HepG2 (cell line): Measurements from ENCODE around the gene ATP8B1. TPM values are rescaled to one million over a fixed set of nuclear protein-coding genes. Genes with fewer than 3 reads are reported as not detected.

ENCODE experiments used
- ATAC-seq: fragments of 200-7000 bp; cut with Tn5 transposase; 3 replicates; pipeline ENCODE4 v1.9.1; 2020; ENCODE audit warnings: mild to moderate bottlenecking, moderate library complexity
- BruUV-seq: library from RNA; stranded (reverse); fragments of 400-500 nt; replicated peaks from 2 replicates; lab custom pipeline; 2021; lab: Mats Ljungman, UMichigan
- CTCF ChIA-PET: fragments of 300-600 bp; formaldehyde crosslinking; extraction: SDS; loops from one replicate; lab custom pipeline; 2021; ENCODE audit warnings: low total read pairs, inconsistent platforms, low intra/inter-chr PET ratio; lab: Yijun Ruan, JAX
- POLR2A ChIA-PET: fragments of 350-600 bp; sonication (Branson Sonifier 250); formaldehyde crosslinking; loops from one replicate; lab custom pipeline; 2020; ENCODE audit warnings: antibody characterized with exemption, inconsistent platforms; lab: Yijun Ruan, JAX
- DNase-seq: peaks from one replicate; pipeline ENCODE4 v3.0.0-alpha.2; 2015; ENCODE audit warnings: low spot score
- FAIRE-seq: peaks from 3 replicates; lab custom pipeline; 2011; peaks lifted over from hg19 to GRCh38; lab: Jason Lieb, UNC
- H2AFZ ChIP-seq: one replicate; pipeline ENCODE4 v1.6.1; 2011; ENCODE audit warnings: low read length, inconsistent platforms
- H3K27ac ChIP-seq: fragments of 300-600 bp; 3 replicates; pipeline ENCODE4 v1.8.0; 2011; ENCODE audit warnings: mixed run types, mild to moderate bottlenecking, mixed read lengths, low read length, inconsistent platforms; ENCODE audit not compliant: insufficient read depth; ENCODE audit errors: extremely low read length
- H3K27me3 ChIP-seq, 2 experiments: fragments of 200-600 bp in 1 of 2; 2 replicates in 1 of 2; 3 replicates in 1 of 2; pipeline versions ENCODE4 v1.6.0 to v1.8.0; 2011; ENCODE audit warnings: low read length in 2 of 2, mild to moderate bottlenecking in 2 of 2, moderate library complexity in 2 of 2, inconsistent platforms in 1 of 2; ENCODE audit not compliant: insufficient read depth in 2 of 2, control insufficient read depth in 1 of 2
- H3K36me3 ChIP-seq, 2 experiments: fragments of 200-600 bp in 1 of 2; replicated peaks in 1 of 2; 2 replicates in 1 of 2; 3 replicates in 1 of 2; pipeline versions ENCODE4 v1.5.1 to v1.8.0; 2011; ENCODE audit warnings: low read length in 2 of 2, inconsistent platforms in 1 of 2; ENCODE audit not compliant: insufficient read depth in 2 of 2, control insufficient read depth in 1 of 2
- H3K4me1 ChIP-seq: 2 replicates; pipeline ENCODE4 v1.5.1; 2012; ENCODE audit warnings: low read length, inconsistent platforms; ENCODE audit not compliant: insufficient read depth
- H3K4me2 ChIP-seq: 2 replicates; pipeline ENCODE4 v1.6.0; 2011; ENCODE audit warnings: low read depth, low read length, inconsistent platforms
- H3K4me3 ChIP-seq, 3 experiments: fragments of 200-600 bp in 1 of 3; sonication (generic), shearing (Covaris generic) in 1 of 3; replicated peaks in 1 of 3; 2 replicates each; pipeline ENCODE4 v1.5.1; 2011 to 2016; ENCODE audit warnings: low read length in 3 of 3, inconsistent platforms in 2 of 3, low read depth in 2 of 3, mild to moderate bottlenecking in 2 of 3, control low read depth in 1 of 3, mixed read lengths in 1 of 3; ENCODE audit not compliant: insufficient read depth in 1 of 3
- H3K79me2 ChIP-seq: one replicate; pipeline ENCODE4 v1.6.1; 2011; ENCODE audit warnings: low read length, inconsistent platforms; ENCODE audit not compliant: insufficient read depth
- H3K9ac ChIP-seq: 2 replicates; pipeline ENCODE4 v1.6.0; 2011; ENCODE audit warnings: mild to moderate bottlenecking, low read depth, low read length, inconsistent platforms; ENCODE audit not compliant: insufficient read depth
- H3K9me3 ChIP-seq: 2 replicates; pipeline ENCODE4 v1.5.1; 2012; ENCODE audit warnings: mild to moderate bottlenecking, low read length
- H4K20me1 ChIP-seq: 2 replicates; pipeline ENCODE4 v1.6.0; 2011; ENCODE audit warnings: inconsistent platforms, mild to moderate bottlenecking, low read length, moderate library complexity; ENCODE audit not compliant: insufficient read depth
- AHDC1 ChIP-seq: sonication (generic); formaldehyde crosslinking; IDR thresholded peaks from 2 replicates; pipeline ENCODE4 v1.5.1; 2020; ENCODE audit warnings: mild to moderate bottlenecking, missing genetic modification reagents, borderline replicate concordance
- CREM ChIP-seq, 2 experiments: sonication (generic) in 1 of 2; formaldehyde crosslinking in 1 of 2; IDR thresholded peaks; 2 replicates each; pipeline versions ENCODE4 v1.4.0 to v1.6.1; 2016 to 2020; ENCODE audit warnings: antibody characterized with exemption in 1 of 2, mild to moderate bottlenecking in 1 of 2, missing genetic modification reagents in 1 of 2
- DNMT1 ChIP-seq: sonication (generic); formaldehyde crosslinking; IDR thresholded peaks from 2 replicates; pipeline ENCODE4 v1.5.1; 2020; ENCODE audit warnings: mild to moderate bottlenecking, missing genetic modification reagents
- EEA1 ChIP-seq: sonication (generic); formaldehyde crosslinking; IDR thresholded peaks from 2 replicates; pipeline ENCODE4 v1.5.1; 2020; ENCODE audit warnings: mild to moderate bottlenecking, missing genetic modification reagents, borderline replicate concordance
- EHMT2 ChIP-seq: fragments of 200-600 bp; sonication (generic); IDR thresholded peaks from 2 replicates; pipeline ENCODE4 v1.7.0; 2017; ENCODE audit warnings: antibody characterized with exemption, low read depth, low read length, borderline replicate concordance
- LRRFIP1 ChIP-seq: sonication (generic); formaldehyde crosslinking; conservative IDR thresholded peaks from 2 replicates; pipeline ENCODE4 v1.4.0; 2020; ENCODE audit warnings: missing genetic modification reagents
- PHF20 ChIP-seq: sonication (generic); formaldehyde crosslinking; IDR thresholded peaks from 2 replicates; pipeline ENCODE4 v1.5.0; 2020; ENCODE audit warnings: mild to moderate bottlenecking, missing genetic modification reagents
- RARG ChIP-seq: sonication (generic); formaldehyde crosslinking; IDR thresholded peaks from 2 replicates; pipeline ENCODE4 v1.4.0; 2020; ENCODE audit warnings: low read depth, mild to moderate bottlenecking, missing genetic modification reagents
- RORA ChIP-seq: sonication (generic); formaldehyde crosslinking; IDR thresholded peaks from 2 replicates; pipeline ENCODE4 v1.5.0; 2020; ENCODE audit warnings: mild to moderate bottlenecking, missing genetic modification reagents, moderate library complexity
- XRCC5 ChIP-seq: fragments of 200-400 bp; formaldehyde crosslinking; optimal IDR thresholded peaks from 2 replicates; pipeline ENCODE3; 2017; ENCODE audit warnings: mild to moderate bottlenecking, low read length
- ZNF17 ChIP-seq: sonication (generic); formaldehyde crosslinking; IDR thresholded peaks from 2 replicates; pipeline ENCODE4 v1.5.0; 2020; ENCODE audit warnings: mild to moderate bottlenecking, missing genetic modification reagents
- ZNF317 ChIP-seq: sonication (generic); formaldehyde crosslinking; IDR thresholded peaks from 2 replicates; pipeline ENCODE4 v1.5.0; 2020; ENCODE audit warnings: mild to moderate bottlenecking, missing genetic modification reagents
- ZNF547 ChIP-seq: sonication (generic); formaldehyde crosslinking; IDR thresholded peaks from 2 replicates; pipeline ENCODE4 v1.5.1; 2020; ENCODE audit warnings: mild to moderate bottlenecking, missing genetic modification reagents
- ZNF564 ChIP-seq: sonication (generic); formaldehyde crosslinking; IDR thresholded peaks from 2 replicates; pipeline ENCODE4 v1.8.1; 2023; ENCODE audit warnings: mild to moderate bottlenecking, missing genetic modification reagents
- WGBS: methylation state at CpG from one replicate; pipeline ENCODE4 v1.1.6; 2017; ENCODE audit warnings: low lambda C conversion rate; 5-methylcytosine and 5-hydroxymethylcytosine counted together
- in situ Hi-C: cut with HindIII; loops from 2 replicates; pipeline ENCODE4 v1.10.0; 2017; ENCODE audit warnings: low pct_unique_long_range_greater_than_20kb; ENCODE audit not compliant: extremely low pct_ligation_motif_present
- intact Hi-C: fragments of 100-400 bp; cut with micrococcal nuclease; formaldehyde crosslinking; loops from one replicate; pipeline ENCODE4 v1.10.0; 2022; ENCODE audit not compliant: unreplicated experiment
- polyA plus RNA-seq, 8 experiments: library from polyadenylated mRNA; depleted of rRNA in 3 of 8; stranded (reverse) in 7 of 8; unstranded in 1 of 8; fragments of >200 nt; fragmentation: Illumina TruSeq in 4 of 8; extraction: Trizol in 4 of 8; gene quantifications; 2 replicates each; pipeline versions ENCODE4 v1.2.1 to v1.2.3, GENCODE V29; 2011 to 2016; ENCODE audit warnings: low read depth in 4 of 8, missing spikeins in 1 of 8, mixed read lengths in 1 of 8; ENCODE audit not compliant: insufficient read depth in 1 of 8
- total RNA-seq, 5 experiments: library from RNA; depleted of rRNA; stranded (reverse); fragments of >200 nt; fragmentation: Illumina TruSeq; extraction: Trizol; gene quantifications; 2 replicates each; pipeline ENCODE4 v1.2.3, GENCODE V29; 2016; ENCODE audit warnings: low read depth in 1 of 5
- TF ChIP-seq, protein P1 (sequence below): sonication (generic); formaldehyde crosslinking; IDR thresholded peaks from 2 replicates; pipeline ENCODE4 v1.4.0; 2020; ENCODE audit warnings: mild to moderate bottlenecking, missing genetic modification reagents

The ATP8B1 gene
- total and polyA plus RNA-seq, 2 of the 13 experiments (the other 11 are each of a cell fraction or from before 2014, with no cell fraction given): 2.8 to 4.0 TPM

DNA sequence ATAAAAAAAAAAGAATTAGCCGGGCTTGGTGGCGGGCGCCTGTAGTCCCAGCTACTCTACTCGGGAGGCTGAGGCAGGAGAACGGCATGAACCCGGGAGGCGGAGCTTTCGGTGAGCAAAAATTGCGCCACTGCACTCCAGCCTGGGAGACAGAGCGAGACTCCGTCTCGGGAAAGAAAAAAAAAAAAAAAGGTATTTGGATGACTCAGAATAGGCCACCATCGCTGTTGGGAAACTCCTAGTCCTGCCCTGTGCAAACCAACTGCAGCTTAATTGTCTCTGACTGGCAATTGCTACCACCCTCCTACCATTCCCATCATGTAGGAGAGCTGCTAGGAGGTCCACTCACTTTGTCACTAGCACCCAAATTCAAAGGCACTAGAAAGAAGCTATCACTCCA lies 43.5 kb downstream of the ATP8B1 start:
- intact Hi-C loops: no loop called here
- H3K9me3 ChIP-seq: no peaks in the 10 kb centered on the region
- no TSS peak for BruUV-seq
- H3K4me1 ChIP-seq: peaks cover 12% of the 10 kb centered on the region; the same call in 1 of the 2 replicates
- H3K9ac ChIP-seq: no peak overlapping the region
- no peak overlapping the region for H3K27ac ChIP-seq
- in situ Hi-C loops: no loop called here
- no peaks in the 10 kb centered on the region for H3K79me2 ChIP-seq
- no peaks in the 10 kb centered on the region for H4K20me1 ChIP-seq
- 94% methylated on average over 13 of the region's 13 CpGs for WGBS
- no peak for DNase-seq
- no peak overlapping the region for H2AFZ ChIP-seq
- no peak for ATAC-seq
- FAIRE-seq: no peak
- no peaks in the 10 kb centered on the region for H3K36me3 ChIP-seq
- H3K4me2 ChIP-seq: no peak overlapping the region
- no peak overlapping the region for H3K4me3 ChIP-seq
- ChIA-PET POLR2A (interaction anchor here (1.1 to 1.2 kb wide), 2 partner anchors 13 kb away, joined by 3 read pairs; no protein-coding TSS in a partner anchor), CTCF (no interaction called here)
- no peaks in the 10 kb centered on the region for H3K27me3 ChIP-seq
- TF ChIP-seq DNMT1 (CRISPR knock-in tag) (no peak), RARG (CRISPR knock-in tag) (no peak), ZNF17 (CRISPR knock-in tag) (no peak), XRCC5 (no peak), PHF20 (no peak), ZNF547 (no peak), EEA1 (CRISPR knock-in tag) (no peak), LRRFIP1 (CRISPR knock-in tag) (no peak), ZNF564 (no peak), AHDC1 (no peak), CREM (IDR thresholded peaks at IDR 0.05) (no peak), CREM (CRISPR knock-in tag; IDR thresholded peaks at IDR 0.05) (no peak), EHMT2 (no peak), RORA (CRISPR knock-in tag) (no peak), ZNF317 (CRISPR knock-in tag) (no peak)
- TF ChIP-seq, protein P1, sequence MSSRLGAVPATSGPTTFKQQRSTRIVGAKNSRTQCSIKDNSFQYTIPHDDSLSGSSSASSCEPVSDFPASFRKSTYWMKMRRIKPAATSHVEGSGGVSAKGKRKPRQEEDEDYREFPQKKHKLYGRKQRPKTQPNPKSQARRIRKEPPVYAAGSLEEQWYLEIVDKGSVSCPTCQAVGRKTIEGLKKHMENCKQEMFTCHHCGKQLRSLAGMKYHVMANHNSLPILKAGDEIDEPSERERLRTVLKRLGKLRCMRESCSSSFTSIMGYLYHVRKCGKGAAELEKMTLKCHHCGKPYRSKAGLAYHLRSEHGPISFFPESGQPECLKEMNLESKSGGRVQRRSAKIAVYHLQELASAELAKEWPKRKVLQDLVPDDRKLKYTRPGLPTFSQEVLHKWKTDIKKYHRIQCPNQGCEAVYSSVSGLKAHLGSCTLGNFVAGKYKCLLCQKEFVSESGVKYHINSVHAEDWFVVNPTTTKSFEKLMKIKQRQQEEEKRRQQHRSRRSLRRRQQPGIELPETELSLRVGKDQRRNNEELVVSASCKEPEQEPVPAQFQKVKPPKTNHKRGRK (CRISPR knock-in tag): no peak
